HEK293 (cell line): ENCODE results near the gene CD9.

Experiments used
- BCL11A ChIP-seq: fragments of 450-650 bp; formaldehyde crosslinking; IDR thresholded peaks from 2 replicates; pipeline ENCODE4 v1.5.1; 2016; ENCODE audit warnings: low read depth, missing biosample characterization, missing genetic modification characterization
- YY1 ChIP-seq: fragments of 450-650 bp; formaldehyde crosslinking; IDR thresholded peaks from 2 replicates; pipeline ENCODE4 v1.5.1; 2018; ENCODE audit warnings: missing biosample characterization, missing genetic modification characterization
- ZFP41 ChIP-seq: fragments of 450-650 bp; formaldehyde crosslinking; IDR thresholded peaks from 2 replicates; pipeline ENCODE4 v1.5.1; 2016; ENCODE audit warnings: missing biosample characterization, missing genetic modification characterization, borderline replicate concordance
- ZNF24 ChIP-seq: fragments of 450-650 bp; formaldehyde crosslinking; IDR thresholded peaks from 2 replicates; pipeline ENCODE4 v1.5.1; 2016; ENCODE audit warnings: missing biosample characterization, missing genetic modification characterization
- ZNF248 ChIP-seq: fragments of 450-650 bp; formaldehyde crosslinking; IDR thresholded peaks from 2 replicates; pipeline ENCODE4 v1.5.1; 2017; ENCODE audit warnings: missing biosample characterization, missing genetic modification characterization
- ZNF292 ChIP-seq: fragments of 450-650 bp; formaldehyde crosslinking; IDR thresholded peaks from 2 replicates; pipeline ENCODE4 v1.5.1; 2016; ENCODE audit warnings: low read depth, missing biosample characterization, missing genetic modification characterization, borderline replicate concordance
- ZNF776 ChIP-seq: fragments of 450-650 bp; formaldehyde crosslinking; IDR thresholded peaks from 2 replicates; pipeline ENCODE4 v1.5.0; 2017; ENCODE audit warnings: missing biosample characterization, missing genetic modification characterization, borderline replicate concordance
- TF ChIP-seq, protein P1 (sequence below): fragments of 450-650 bp; formaldehyde crosslinking; IDR thresholded peaks from 2 replicates; pipeline ENCODE4 v1.5.1; 2016; ENCODE audit warnings: missing biosample characterization, missing genetic modification characterization, low read depth
- TF ChIP-seq, protein P2 (sequence below): fragments of 450-650 bp; formaldehyde crosslinking; IDR thresholded peaks from 2 replicates; pipeline ENCODE4 v1.5.1; 2016; ENCODE audit warnings: missing biosample characterization, missing genetic modification characterization
- TF ChIP-seq, protein P3 (sequence below): fragments of 450-650 bp; formaldehyde crosslinking; IDR thresholded peaks from 2 replicates; pipeline ENCODE4 v1.5.1; 2016; ENCODE audit warnings: missing biosample characterization, missing genetic modification characterization

DNA sequence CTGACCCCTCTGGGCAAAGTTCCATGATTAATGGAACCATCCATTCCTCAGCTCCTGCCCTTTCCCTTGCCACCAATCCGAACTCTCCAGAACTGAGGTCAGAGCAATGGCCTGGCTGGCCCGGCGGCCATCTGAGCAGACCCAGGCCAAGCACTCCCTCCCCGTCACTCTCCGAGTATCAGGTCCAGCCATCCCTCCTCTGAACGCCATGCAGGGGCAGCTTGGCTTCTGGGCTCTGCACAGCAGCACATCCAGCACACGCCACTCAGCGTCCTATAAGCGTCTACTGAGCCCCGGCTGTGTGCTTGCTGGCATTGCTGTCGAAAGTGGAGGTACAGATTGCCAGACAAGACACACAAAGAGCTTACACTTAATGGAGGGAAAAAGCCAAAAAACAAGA is 41.5 kb upstream of the CD9 start:
- TF ChIP-seq, protein P1, sequence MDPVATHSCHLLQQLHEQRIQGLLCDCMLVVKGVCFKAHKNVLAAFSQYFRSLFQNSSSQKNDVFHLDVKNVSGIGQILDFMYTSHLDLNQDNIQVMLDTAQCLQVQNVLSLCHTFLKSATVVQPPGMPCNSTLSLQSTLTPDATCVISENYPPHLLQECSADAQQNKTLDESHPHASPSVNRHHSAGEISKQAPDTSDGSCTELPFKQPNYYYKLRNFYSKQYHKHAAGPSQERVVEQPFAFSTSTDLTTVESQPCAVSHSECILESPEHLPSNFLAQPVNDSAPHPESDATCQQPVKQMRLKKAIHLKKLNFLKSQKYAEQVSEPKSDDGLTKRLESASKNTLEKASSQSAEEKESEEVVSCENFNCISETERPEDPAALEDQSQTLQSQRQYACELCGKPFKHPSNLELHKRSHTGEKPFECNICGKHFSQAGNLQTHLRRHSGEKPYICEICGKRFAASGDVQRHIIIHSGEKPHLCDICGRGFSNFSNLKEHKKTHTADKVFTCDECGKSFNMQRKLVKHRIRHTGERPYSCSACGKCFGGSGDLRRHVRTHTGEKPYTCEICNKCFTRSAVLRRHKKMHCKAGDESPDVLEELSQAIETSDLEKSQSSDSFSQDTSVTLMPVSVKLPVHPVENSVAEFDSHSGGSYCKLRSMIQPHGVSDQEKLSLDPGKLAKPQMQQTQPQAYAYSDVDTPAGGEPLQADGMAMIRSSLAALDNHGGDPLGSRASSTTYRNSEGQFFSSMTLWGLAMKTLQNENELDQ: no peak
- no peak for TF ChIP-seq YY1
- no peak for TF ChIP-seq ZNF248
- TF ChIP-seq ZNF776: no peak
- TF ChIP-seq, protein P2, sequence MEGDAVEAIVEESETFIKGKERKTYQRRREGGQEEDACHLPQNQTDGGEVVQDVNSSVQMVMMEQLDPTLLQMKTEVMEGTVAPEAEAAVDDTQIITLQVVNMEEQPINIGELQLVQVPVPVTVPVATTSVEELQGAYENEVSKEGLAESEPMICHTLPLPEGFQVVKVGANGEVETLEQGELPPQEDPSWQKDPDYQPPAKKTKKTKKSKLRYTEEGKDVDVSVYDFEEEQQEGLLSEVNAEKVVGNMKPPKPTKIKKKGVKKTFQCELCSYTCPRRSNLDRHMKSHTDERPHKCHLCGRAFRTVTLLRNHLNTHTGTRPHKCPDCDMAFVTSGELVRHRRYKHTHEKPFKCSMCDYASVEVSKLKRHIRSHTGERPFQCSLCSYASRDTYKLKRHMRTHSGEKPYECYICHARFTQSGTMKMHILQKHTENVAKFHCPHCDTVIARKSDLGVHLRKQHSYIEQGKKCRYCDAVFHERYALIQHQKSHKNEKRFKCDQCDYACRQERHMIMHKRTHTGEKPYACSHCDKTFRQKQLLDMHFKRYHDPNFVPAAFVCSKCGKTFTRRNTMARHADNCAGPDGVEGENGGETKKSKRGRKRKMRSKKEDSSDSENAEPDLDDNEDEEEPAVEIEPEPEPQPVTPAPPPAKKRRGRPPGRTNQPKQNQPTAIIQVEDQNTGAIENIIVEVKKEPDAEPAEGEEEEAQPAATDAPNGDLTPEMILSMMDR: no peak
- TF ChIP-seq ZNF24: no peak
- no peak for TF ChIP-seq BCL11A (tag by site-specific recombination)
- no peak for TF ChIP-seq ZFP41 (tag by site-specific recombination)
- no peak for TF ChIP-seq ZNF292 (tag by site-specific recombination)
- TF ChIP-seq, protein P3, sequence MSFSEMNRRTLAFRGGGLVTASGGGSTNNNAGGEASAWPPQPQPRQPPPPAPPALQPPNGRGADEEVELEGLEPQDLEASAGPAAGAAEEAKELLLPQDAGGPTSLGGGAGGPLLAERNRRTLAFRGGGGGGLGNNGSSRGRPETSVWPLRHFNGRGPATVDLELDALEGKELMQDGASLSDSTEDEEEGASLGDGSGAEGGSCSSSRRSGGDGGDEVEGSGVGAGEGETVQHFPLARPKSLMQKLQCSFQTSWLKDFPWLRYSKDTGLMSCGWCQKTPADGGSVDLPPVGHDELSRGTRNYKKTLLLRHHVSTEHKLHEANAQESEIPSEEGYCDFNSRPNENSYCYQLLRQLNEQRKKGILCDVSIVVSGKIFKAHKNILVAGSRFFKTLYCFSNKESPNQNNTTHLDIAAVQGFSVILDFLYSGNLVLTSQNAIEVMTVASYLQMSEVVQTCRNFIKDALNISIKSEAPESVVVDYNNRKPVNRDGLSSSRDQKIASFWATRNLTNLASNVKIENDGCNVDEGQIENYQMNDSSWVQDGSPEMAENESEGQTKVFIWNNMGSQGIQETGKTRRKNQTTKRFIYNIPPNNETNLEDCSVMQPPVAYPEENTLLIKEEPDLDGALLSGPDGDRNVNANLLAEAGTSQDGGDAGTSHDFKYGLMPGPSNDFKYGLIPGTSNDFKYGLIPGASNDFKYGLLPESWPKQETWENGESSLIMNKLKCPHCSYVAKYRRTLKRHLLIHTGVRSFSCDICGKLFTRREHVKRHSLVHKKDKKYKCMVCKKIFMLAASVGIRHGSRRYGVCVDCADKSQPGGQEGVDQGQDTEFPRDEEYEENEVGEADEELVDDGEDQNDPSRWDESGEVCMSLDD (tag by site-specific recombination): no peak
